A375 (cell line): ENCODE measurements around the gene GNPTG. TPM values are rescaled to one million over a fixed set of nuclear protein-coding genes. Genes with fewer than 3 reads are reported as not detected.

ENCODE experiments used
- total RNA-seq: library from RNA; depleted of rRNA; stranded (reverse); fragments of >200 nt; shearing (Covaris generic); gene quantifications from 2 replicates; pipeline ENCODE4 v1.2.3, GENCODE V29; 2014; rRNA removed

Gene GNPTG
- total RNA-seq = 44.4 and 45.1 TPM in 2 replicates

GRCh38 chr16:1351582-1352362 lies at the start of gene GNPTG, which contains the start of gene TSR3:
Gene GNPTG, plus strand, starts transcription at chr16:1351931. Its CDS starts 35 bp downstream, at chr16:1351966.
Gene TSR3, minus strand, starts transcription at chr16:1351878. Its CDS starts 74 bp downstream, at chr16:1351804.

GRCh38 chr16:1308977-1309885 lies 42.5 kb upstream of the GNPTG start, which contains the start of gene UBE2I:
Gene UBE2I, plus strand, starts transcription at chr16:1309636. Its CDS starts 4,395 bp downstream, at chr16:1314031.

GRCh38 chr16:1333149-1333812 lies 18.4 kb upstream of the GNPTG start, which contains the start of gene BAIAP3:
Gene BAIAP3, plus strand, starts transcription at chr16:1333645. Its CDS starts 4,905 bp downstream, at chr16:1338550.

Other genes starting within 250 kb of the GNPTG start
- gene CACNA1H, start 198.8 kb upstream of the GNPTG start, total RNA-seq = not detected in 2 replicates
- not detected in 2 replicates for gene TPSG1, start 126.7 kb upstream of the GNPTG start, total RNA-seq
- gene TPSB2, start 121.7 kb upstream of the GNPTG start, total RNA-seq = not detected in 2 replicates
- gene TPSAB1, start 111.2 kb upstream of the GNPTG start, total RNA-seq = not detected in 2 replicates
- gene TPSD1, start 95.9 kb upstream of the GNPTG start, total RNA-seq = not detected in 2 replicates
- gene UBE2I, start 42.3 kb upstream of the GNPTG start, total RNA-seq = 87.7 and 92.0 TPM in 2 replicates
- 2.0 and 2.3 TPM in 2 replicates for gene BAIAP3, start 18.3 kb upstream of the GNPTG start, total RNA-seq
- 118 and 121 TPM in 2 replicates for gene TSR3, start 53 bp upstream of the GNPTG start, total RNA-seq
- gene UNKL, start 62.8 kb downstream of the GNPTG start, total RNA-seq = 12.9 and 19.0 TPM in 2 replicates
- 59.5 and 73.9 TPM in 2 replicates for gene UQCC4, start 68.8 kb downstream of the GNPTG start, total RNA-seq
- gene PERCC1, start 79.1 kb downstream of the GNPTG start, total RNA-seq = not detected in 2 replicates
- gene CCDC154, start 92.6 kb downstream of the GNPTG start, total RNA-seq = 2.1 TPM in 1 of 2 replicates, not detected in the other
- gene CLCN7, start 123.1 kb downstream of the GNPTG start, total RNA-seq = 103 and 114 TPM in 2 replicates
- gene PTX4, start 137.0 kb downstream of the GNPTG start, total RNA-seq = not detected in 2 replicates
- gene TELO2, start 141.4 kb downstream of the GNPTG start, total RNA-seq = 24.5 and 42.0 TPM in 2 replicates
- not detected in 2 replicates for gene TMEM204, start 181.7 kb downstream of the GNPTG start, total RNA-seq